Ovary (tissue), 9 donors: Measurements from ENCODE around the gene TBX18. TPM values are rescaled to one million over a fixed set of nuclear protein-coding genes. Genes with fewer than 3 reads are reported as not detected.

Experiments used
- DNase-seq, 5 donors: peaks; one replicate each; pipeline ENCODE4 v3.0.0-alpha.2; 2019 to 2020
- H3K27ac ChIP-seq, 2 donors: fragments of 200-600 bp; one replicate each; pipeline versions ENCODE4 v1.5.1 to v1.8.0; 2019 to 2022
- H3K27me3 ChIP-seq: fragments of 200-600 bp; one replicate; pipeline ENCODE4 v1.8.0; 2022
- H3K36me3 ChIP-seq: fragments of 200-600 bp; sonication (generic); one replicate; pipeline ENCODE4 v1.5.1; 2019
- H3K4me1 ChIP-seq: one replicate; pipeline ENCODE4 v1.8.1; 2013; ENCODE audit warnings: mild to moderate bottlenecking, moderate library complexity; ENCODE audit not compliant: insufficient read depth
- H3K4me3 ChIP-seq: fragments of 200-600 bp; sonication (generic); one replicate; pipeline ENCODE4 v1.5.1; 2017
- H3K9me3 ChIP-seq, 2 donors: fragments of 200-600 bp in 1 of 2; sonication (generic) in 1 of 2; one replicate each; pipeline versions ENCODE4 v1.5.1 to v1.8.1; 2013 to 2019; ENCODE audit warnings: mild to moderate bottlenecking in 1 of 2, moderate library complexity in 1 of 2
- CTCF ChIP-seq, 3 donors: fragments of 450-650 bp in 2 of 3; fragments of 200-600 bp in 1 of 3; IDR thresholded peaks; one replicate each; pipeline versions ENCODE4 v1.5.1 to v1.8.0; 2016 to 2022; ENCODE audit warnings: antibody characterized with exemption in 3 of 3, mild to moderate bottlenecking in 1 of 3
- EP300 ChIP-seq: sonication (generic); formaldehyde crosslinking; IDR thresholded peaks from one replicate; pipeline ENCODE4 v1.6.1; 2017; ENCODE audit warnings: antibody characterized with exemption
- POLR2A ChIP-seq: fragments of 450-650 bp; IDR thresholded peaks from one replicate; pipeline ENCODE4 v1.6.1; 2017; ENCODE audit warnings: antibody characterized with exemption, mild to moderate bottlenecking, moderate library complexity
- WGBS, 3 donors: extraction: QIAGEN DNeasy Blood & Tissue Kit in 1 of 3; methylation state at CpG; one replicate each; pipeline versions ENCODE4 v1.1.5 to v1.1.7; 2013 to 2017; 5-methylcytosine and 5-hydroxymethylcytosine counted together
- intact Hi-C, 4 donors: fragments of 100-400 bp; cut with DNase I; formaldehyde crosslinking; loops; one replicate each; pipeline versions ENCODE4 v1.11.0 to v1.15.1; 2022 to 2023
- polyA plus RNA-seq, 2 donors: library from polyadenylated mRNA; stranded (reverse); fragments of 200-250 nt in 1 of 2; fragments of 350-450 nt in 1 of 2; fragmentation: Illumina TruSeq in 1 of 2; extraction: RNeasy Lipid Tissue Mini Kit (QIAGEN cat#74804) in 1 of 2; gene quantifications; one replicate each; pipeline ENCODE4 v1.2.3, GENCODE V29; 2013 to 2014
- total RNA-seq, 7 donors: library from RNA; depleted of rRNA in 2 of 7; stranded (reverse); fragments of >200 nt in 2 of 7; fragmentation: NEBNext Ultra II Directional in 3 of 7; extraction: Animal tissue kit (Norgen Biotek cat#: 25700) in 3 of 7; gene quantifications; one replicate each; pipeline versions ENCODE4 v1.1.0 to v1.2.4, GENCODE V29; 2016 to 2023
- donor health status: DM: no; HTN: no; CAD: no; lungs with moderate emphysema.
- donor health status: DM: no; HTN: no; CAD: no.
- donor health status: Bipolar disorder and iron deficiency.
- donor health status: DM: yes; HTN: yes; CAD: no.
- donor health status: DM: no; HTN: no; CAD: no.
- donor health status: DM: yes; HTN: yes; CAD: no.

TBX18 gene
- total and polyA plus RNA-seq, 9 donors: 1.3 to 13.3 (median 5.4) TPM

GRCh38 chr6:84663866-84664265, 100.5 kb downstream of the TBX18 start:
- Histone ChIP-seq H3K9me3 (no peaks in the 10 kb centered on the region), H3K27ac (no peak overlapping the region), H3K27me3 (no peaks in the 10 kb centered on the region), H3K4me3 (no peak overlapping the region), H3K4me1 (no peaks in the 10 kb centered on the region), H3K36me3 (no peaks in the 10 kb centered on the region)
- no peak for TF ChIP-seq POLR2A
- TF ChIP-seq CTCF (IDR thresholded peaks at IDR 0.05): no peak
- TF ChIP-seq EP300: no peak
- intact Hi-C loops: no loop called here
- 41 to 51% (median 42%) methylated on average over 2 of the region's 2 CpGs for WGBS, 3 donors
- DNase-seq: no peak

GRCh38 chr6:84657486-84657885, 106.9 kb downstream of the TBX18 start:
- no peaks in the 10 kb centered on the region for H3K4me1 ChIP-seq
- TF ChIP-seq CTCF (IDR thresholded peaks at IDR 0.05) (no peak), EP300 (no peak), POLR2A (no peak)
- 60 to 71% (median 64%) methylated on average over 2 of the region's 2 CpGs for WGBS, 3 donors
- intact Hi-C loops: no loop called here
- no peak overlapping the region for H3K4me3 ChIP-seq
- DNase-seq: no peak
- no peak overlapping the region for H3K27ac ChIP-seq
- no peaks in the 10 kb centered on the region for H3K36me3 ChIP-seq
- H3K9me3 ChIP-seq: no peaks in the 10 kb centered on the region
- H3K27me3 ChIP-seq: no peaks in the 10 kb centered on the region

GRCh38 chr6:84657025-84657424, 107.4 kb downstream of the TBX18 start:
- no peak overlapping the region for H3K27ac ChIP-seq
- no peak overlapping the region for H3K4me3 ChIP-seq
- WGBS, 3 donors: 43 to 65% (median 52%) methylated on average over 2 of the region's 2 CpGs
- H3K36me3 ChIP-seq: no peaks in the 10 kb centered on the region
- DNase-seq: no peak
- H3K4me1 ChIP-seq: no peaks in the 10 kb centered on the region
- no peaks in the 10 kb centered on the region for H3K27me3 ChIP-seq
- TF ChIP-seq CTCF (IDR thresholded peaks at IDR 0.05) (no peak), POLR2A (no peak), EP300 (no peak)
- H3K9me3 ChIP-seq: no peaks in the 10 kb centered on the region
- intact Hi-C loops: no loop called here

DNA sequence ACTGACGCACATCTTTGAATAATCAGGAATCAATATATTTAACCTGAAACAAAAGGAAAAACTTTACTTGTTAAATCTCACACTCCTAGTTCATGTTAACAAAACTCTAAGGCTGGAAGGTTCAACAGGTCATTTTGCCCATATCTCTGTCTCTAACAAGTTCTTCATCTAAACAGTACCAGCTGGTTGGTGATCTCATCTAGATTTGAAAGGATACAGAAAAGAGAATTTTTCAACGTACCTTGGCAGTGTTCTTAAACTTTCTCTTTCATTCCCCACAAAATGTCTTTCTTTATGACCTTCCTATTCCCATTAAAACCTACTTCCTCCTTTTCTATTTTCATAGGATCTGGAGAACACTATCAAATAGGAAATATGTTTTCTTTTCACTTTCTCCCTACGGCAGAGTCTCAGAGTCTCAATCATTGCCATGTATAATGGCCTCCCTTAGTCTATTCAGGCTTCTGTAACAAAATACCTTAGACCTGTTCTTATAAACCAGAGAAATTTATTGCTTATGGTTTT, 111.3 kb downstream of the TBX18 start:
- no peaks in the 10 kb centered on the region for H3K9me3 ChIP-seq
- DNase-seq: no peak
- no peaks in the 10 kb centered on the region for H3K27me3 ChIP-seq
- H3K4me3 ChIP-seq: no peak overlapping the region
- 69 to 73% (median 72%) methylated on average over 3 of the region's 3 CpGs for WGBS, 3 donors
- H3K4me1 ChIP-seq: no peaks in the 10 kb centered on the region
- H3K27ac ChIP-seq: no peak overlapping the region
- intact Hi-C loops: no loop called here
- no peaks in the 10 kb centered on the region for H3K36me3 ChIP-seq
- TF ChIP-seq EP300 (no peak), POLR2A (no peak), CTCF (IDR thresholded peaks at IDR 0.05) (no peak)
